WTC11 (cell line): ENCODE results near the gene MACROD2. TPM values are rescaled to one million over a fixed set of nuclear protein-coding genes. Genes with fewer than 3 reads are reported as not detected.

Source experiments
- ATAC-seq: fragments of 200-7000 bp; cut with Tn5 transposase; 2 replicates; pipeline ENCODE4 v1.10.0; 2021; ENCODE audit warnings: mild to moderate bottlenecking, moderate library complexity
- CTCF ChIA-PET: fragments of 300-600 bp; sonication (Branson Sonifier 250); formaldehyde crosslinking; loops from one replicate; lab custom pipeline; 2021; ENCODE audit warnings: antibody characterized with exemption; lab: Charles Lee
- POLR2A ChIA-PET: fragments of 350-600 bp; sonication (Branson Sonifier 250); formaldehyde crosslinking; loops from one replicate; lab custom pipeline; 2021; ENCODE audit warnings: antibody characterized with exemption; lab: Charles Lee
- DNase-seq: peaks from one replicate; pipeline ENCODE4 v3.0.0; 2021; ENCODE audit warnings: low spot score
- H3K27ac Mint-ChIP-seq: 2 replicates; pipeline ENCODE4 v1.8.0; 2021; ENCODE audit warnings: mixed read lengths
- H3K27me3 Mint-ChIP-seq: 2 replicates; pipeline ENCODE4 v1.8.0; 2021; ENCODE audit warnings: low read depth, mild to moderate bottlenecking, moderate library complexity, mixed read lengths
- H3K36me3 Mint-ChIP-seq: 2 replicates; pipeline ENCODE4 v1.8.0; 2021; ENCODE audit warnings: mixed read lengths
- H3K4me1 Mint-ChIP-seq: 2 replicates; pipeline ENCODE4 v1.8.0; 2022; ENCODE audit warnings: mixed read lengths
- H3K4me3 Mint-ChIP-seq: 2 replicates; pipeline ENCODE4 v1.8.0; 2021; ENCODE audit warnings: mild to moderate bottlenecking, moderate library complexity, mixed read lengths
- H3K9me3 Mint-ChIP-seq: 2 replicates; pipeline ENCODE4 v1.8.0; 2021; ENCODE audit warnings: mixed read lengths
- ATF1 ChIP-seq: sonication (generic); formaldehyde crosslinking; IDR thresholded peaks from 2 replicates; pipeline ENCODE4 v1.8.1; 2023; ENCODE audit warnings: mild to moderate bottlenecking, moderate library complexity, missing genetic modification reagents
- CREM ChIP-seq: sonication (generic); formaldehyde crosslinking; IDR thresholded peaks from 2 replicates; pipeline ENCODE4 v1.8.1; 2022; ENCODE audit warnings: mild to moderate bottlenecking, missing genetic modification reagents, moderate library complexity
- FOXK1 ChIP-seq: sonication (generic); formaldehyde crosslinking; IDR thresholded peaks from 2 replicates; pipeline ENCODE4 v1.8.0; 2022; ENCODE audit warnings: mild to moderate bottlenecking, moderate library complexity, missing genetic modification reagents
- GABPB1 ChIP-seq: sonication (generic); formaldehyde crosslinking; IDR thresholded peaks from 2 replicates; pipeline ENCODE4 v1.8.1; 2023; ENCODE audit warnings: mild to moderate bottlenecking, missing genetic modification reagents
- GRHL2 ChIP-seq: fragments of 250-450 bp; sonication (Bioruptor Pico); IDR thresholded peaks from 2 replicates; pipeline ENCODE4 v1.8.0; 2022; ENCODE audit warnings: mild to moderate bottlenecking, moderate library complexity; ENCODE audit not compliant: insufficient replicate concordance, severe bottlenecking
- IRF2 ChIP-seq: sonication (generic); formaldehyde crosslinking; IDR thresholded peaks from 2 replicates; pipeline ENCODE4 v1.8.0; 2022; ENCODE audit warnings: low read depth, missing genetic modification reagents, borderline replicate concordance
- JAZF1 ChIP-seq: fragments of 250-450 bp; sonication (Bioruptor Pico); IDR thresholded peaks from 2 replicates; pipeline ENCODE4 v1.9.0; 2021; ENCODE audit warnings: moderate library complexity, mild to moderate bottlenecking, inconsistent platforms
- MXD4 ChIP-seq: fragments of 250-450 bp; sonication (Bioruptor Pico); IDR thresholded peaks from 2 replicates; pipeline ENCODE4 v1.8.0; 2021; ENCODE audit warnings: mild to moderate bottlenecking, moderate library complexity, borderline replicate concordance
- NFE2L1 ChIP-seq: sonication (generic); formaldehyde crosslinking; IDR thresholded peaks from 2 replicates; pipeline ENCODE4 v1.8.1; 2023; ENCODE audit warnings: missing genetic modification reagents
- NFYB ChIP-seq: sonication (generic); formaldehyde crosslinking; conservative IDR thresholded peaks from 2 replicates; pipeline ENCODE4 v1.8.0; 2022; ENCODE audit warnings: low read depth, missing genetic modification reagents
- NR1H2 ChIP-seq: sonication (generic); formaldehyde crosslinking; IDR thresholded peaks from 2 replicates; pipeline ENCODE4 v1.9.0; 2021; ENCODE audit warnings: mild to moderate bottlenecking, moderate library complexity, missing genetic modification reagents
- NR2C2 ChIP-seq: sonication (generic); formaldehyde crosslinking; IDR thresholded peaks from 2 replicates; pipeline ENCODE4 v1.8.0; 2022; ENCODE audit warnings: mild to moderate bottlenecking, missing genetic modification reagents
- OVOL2 ChIP-seq: fragments of 250-450 bp; sonication (Bioruptor Pico); IDR thresholded peaks from 2 replicates; pipeline ENCODE4 v1.9.0; 2021; ENCODE audit warnings: mild to moderate bottlenecking, borderline replicate concordance
- TEAD1 ChIP-seq: sonication (generic); formaldehyde crosslinking; IDR thresholded peaks from 2 replicates; pipeline ENCODE4 v1.8.0; 2022; ENCODE audit warnings: mild to moderate bottlenecking, missing genetic modification reagents
- ZNF263 ChIP-seq: sonication (generic); formaldehyde crosslinking; IDR thresholded peaks from 2 replicates; pipeline ENCODE4 v1.8.1; 2022; ENCODE audit warnings: low read depth, mild to moderate bottlenecking, moderate library complexity, missing genetic modification reagents
- ZNF416 ChIP-seq: fragments of 250-450 bp; sonication (Bioruptor Pico); IDR thresholded peaks from 2 replicates; pipeline ENCODE4 v1.9.0; 2021; ENCODE audit warnings: mild to moderate bottlenecking, inconsistent platforms
- total RNA-seq: library from RNA; stranded (reverse); gene quantifications from 3 replicates; pipeline ENCODE4 v1.2.3, GENCODE V29; 2021
- TF ChIP-seq, protein P1 (sequence below): sonication (generic); formaldehyde crosslinking; IDR thresholded peaks from 2 replicates; pipeline ENCODE4 v1.8.1; 2022; ENCODE audit warnings: low read depth, mild to moderate bottlenecking, moderate library complexity, missing genetic modification reagents, borderline replicate concordance
- TF ChIP-seq, protein P2 (sequence below): fragments of 250-450 bp; sonication (Bioruptor Pico); IDR thresholded peaks from 2 replicates; pipeline ENCODE4 v1.9.0; 2021; ENCODE audit warnings: mild to moderate bottlenecking
- TF ChIP-seq, protein P3 (sequence below): sonication (generic); formaldehyde crosslinking; IDR thresholded peaks from 2 replicates; pipeline ENCODE4 v1.8.1; 2022; ENCODE audit warnings: mild to moderate bottlenecking, missing genetic modification reagents, moderate library complexity, borderline replicate concordance
- TF ChIP-seq, protein P4 (sequence below): sonication (generic); formaldehyde crosslinking; IDR thresholded peaks from 2 replicates; pipeline ENCODE4 v1.8.0; 2023; ENCODE audit warnings: missing genetic modification reagents
- TF ChIP-seq, protein P5 (sequence below): sonication (generic); formaldehyde crosslinking; IDR thresholded peaks from 2 replicates; pipeline ENCODE4 v1.8.0; 2022; ENCODE audit warnings: mild to moderate bottlenecking, missing genetic modification reagents
- TF ChIP-seq, protein P6 (sequence below): fragments of 250-450 bp; sonication (Bioruptor Pico); IDR thresholded peaks from 2 replicates; pipeline ENCODE4 v2.1.2; 2022; ENCODE audit warnings: mild to moderate bottlenecking, moderate library complexity
- TF ChIP-seq, protein P7 (sequence below): fragments of 200-600 bp; IDR thresholded peaks from 2 replicates; pipeline ENCODE4 v1.8.0; 2022; ENCODE audit warnings: antibody characterized with exemption
- TF ChIP-seq, protein P8 (sequence below): sonication (generic); formaldehyde crosslinking; IDR thresholded peaks from 2 replicates; pipeline ENCODE4 v1.8.1; 2022; ENCODE audit warnings: missing genetic modification reagents, borderline replicate concordance

The MACROD2 gene
- total RNA-seq, 1 experiment from 2014 or later: 4.1 TPM

DNA sequence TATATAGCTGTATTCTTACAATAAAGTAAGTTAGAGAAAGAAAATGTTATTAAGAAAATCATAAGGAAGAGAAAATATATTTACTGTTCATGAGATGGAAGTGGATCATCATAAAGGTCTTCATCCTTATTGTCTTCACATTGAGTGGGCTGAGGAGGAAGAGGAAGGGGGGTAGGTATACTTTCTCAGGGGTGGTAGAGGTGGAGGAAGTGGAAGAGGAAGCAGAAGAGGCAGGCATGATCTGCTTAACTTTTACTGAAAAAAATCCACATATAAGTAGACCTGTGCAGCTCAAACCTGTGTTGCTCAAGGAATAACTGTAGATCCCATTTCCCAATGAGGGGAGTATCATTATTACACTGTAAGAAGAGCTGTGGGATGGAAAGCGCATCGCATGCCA, 1863.7 kb downstream of the MACROD2 start:
- no peak for ATAC-seq
- Mint-ChIP-seq H3K27me3 (no peaks in the 10 kb centered on the region), H3K27ac (no peak overlapping the region), H3K4me3 (no peak overlapping the region), H3K4me1 (peaks cover 13% of the 10 kb centered on the region; the same call in 1 of the 2 replicates), H3K36me3 (no peaks in the 10 kb centered on the region), H3K9me3 (no peaks in the 10 kb centered on the region)
- no peak for DNase-seq
- TF ChIP-seq NFE2L1 (no peak), CREM (CRISPR knock-in tag) (no peak), GRHL2 (CRISPR knock-in tag) (no peak), TEAD1 (CRISPR knock-in tag) (no peak), IRF2 (no peak), GABPB1 (no peak), ZNF416 (CRISPR knock-in tag) (no peak), MXD4 (CRISPR knock-in tag) (no peak), OVOL2 (CRISPR knock-in tag) (no peak), JAZF1 (CRISPR knock-in tag) (no peak), NFYB (CRISPR knock-in tag) (no peak), NR2C2 (CRISPR knock-in tag) (no peak), NR1H2 (CRISPR knock-in tag) (no peak), ZNF263 (CRISPR knock-in tag) (no peak)
- TF ChIP-seq, protein P1, sequence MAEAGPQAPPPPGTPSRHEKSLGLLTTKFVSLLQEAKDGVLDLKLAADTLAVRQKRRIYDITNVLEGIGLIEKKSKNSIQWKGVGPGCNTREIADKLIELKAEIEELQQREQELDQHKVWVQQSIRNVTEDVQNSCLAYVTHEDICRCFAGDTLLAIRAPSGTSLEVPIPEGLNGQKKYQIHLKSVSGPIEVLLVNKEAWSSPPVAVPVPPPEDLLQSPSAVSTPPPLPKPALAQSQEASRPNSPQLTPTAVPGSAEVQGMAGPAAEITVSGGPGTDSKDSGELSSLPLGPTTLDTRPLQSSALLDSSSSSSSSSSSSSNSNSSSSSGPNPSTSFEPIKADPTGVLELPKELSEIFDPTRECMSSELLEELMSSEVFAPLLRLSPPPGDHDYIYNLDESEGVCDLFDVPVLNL (CRISPR knock-in tag): no peak
- TF ChIP-seq, protein P2, sequence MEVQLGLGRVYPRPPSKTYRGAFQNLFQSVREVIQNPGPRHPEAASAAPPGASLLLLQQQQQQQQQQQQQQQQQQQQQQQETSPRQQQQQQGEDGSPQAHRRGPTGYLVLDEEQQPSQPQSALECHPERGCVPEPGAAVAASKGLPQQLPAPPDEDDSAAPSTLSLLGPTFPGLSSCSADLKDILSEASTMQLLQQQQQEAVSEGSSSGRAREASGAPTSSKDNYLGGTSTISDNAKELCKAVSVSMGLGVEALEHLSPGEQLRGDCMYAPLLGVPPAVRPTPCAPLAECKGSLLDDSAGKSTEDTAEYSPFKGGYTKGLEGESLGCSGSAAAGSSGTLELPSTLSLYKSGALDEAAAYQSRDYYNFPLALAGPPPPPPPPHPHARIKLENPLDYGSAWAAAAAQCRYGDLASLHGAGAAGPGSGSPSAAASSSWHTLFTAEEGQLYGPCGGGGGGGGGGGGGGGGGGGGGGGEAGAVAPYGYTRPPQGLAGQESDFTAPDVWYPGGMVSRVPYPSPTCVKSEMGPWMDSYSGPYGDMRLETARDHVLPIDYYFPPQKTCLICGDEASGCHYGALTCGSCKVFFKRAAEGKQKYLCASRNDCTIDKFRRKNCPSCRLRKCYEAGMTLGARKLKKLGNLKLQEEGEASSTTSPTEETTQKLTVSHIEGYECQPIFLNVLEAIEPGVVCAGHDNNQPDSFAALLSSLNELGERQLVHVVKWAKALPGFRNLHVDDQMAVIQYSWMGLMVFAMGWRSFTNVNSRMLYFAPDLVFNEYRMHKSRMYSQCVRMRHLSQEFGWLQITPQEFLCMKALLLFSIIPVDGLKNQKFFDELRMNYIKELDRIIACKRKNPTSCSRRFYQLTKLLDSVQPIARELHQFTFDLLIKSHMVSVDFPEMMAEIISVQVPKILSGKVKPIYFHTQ (CRISPR knock-in tag): no peak
- TF ChIP-seq, protein P3, sequence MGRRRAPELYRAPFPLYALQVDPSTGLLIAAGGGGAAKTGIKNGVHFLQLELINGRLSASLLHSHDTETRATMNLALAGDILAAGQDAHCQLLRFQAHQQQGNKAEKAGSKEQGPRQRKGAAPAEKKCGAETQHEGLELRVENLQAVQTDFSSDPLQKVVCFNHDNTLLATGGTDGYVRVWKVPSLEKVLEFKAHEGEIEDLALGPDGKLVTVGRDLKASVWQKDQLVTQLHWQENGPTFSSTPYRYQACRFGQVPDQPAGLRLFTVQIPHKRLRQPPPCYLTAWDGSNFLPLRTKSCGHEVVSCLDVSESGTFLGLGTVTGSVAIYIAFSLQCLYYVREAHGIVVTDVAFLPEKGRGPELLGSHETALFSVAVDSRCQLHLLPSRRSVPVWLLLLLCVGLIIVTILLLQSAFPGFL: no peak
- TF ChIP-seq, protein P4, sequence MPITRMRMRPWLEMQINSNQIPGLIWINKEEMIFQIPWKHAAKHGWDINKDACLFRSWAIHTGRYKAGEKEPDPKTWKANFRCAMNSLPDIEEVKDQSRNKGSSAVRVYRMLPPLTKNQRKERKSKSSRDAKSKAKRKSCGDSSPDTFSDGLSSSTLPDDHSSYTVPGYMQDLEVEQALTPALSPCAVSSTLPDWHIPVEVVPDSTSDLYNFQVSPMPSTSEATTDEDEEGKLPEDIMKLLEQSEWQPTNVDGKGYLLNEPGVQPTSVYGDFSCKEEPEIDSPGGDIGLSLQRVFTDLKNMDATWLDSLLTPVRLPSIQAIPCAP (CRISPR knock-in tag): no peak
- POLR2A ChIA-PET: no interaction called here
- CTCF ChIA-PET: no interaction called here

DNA sequence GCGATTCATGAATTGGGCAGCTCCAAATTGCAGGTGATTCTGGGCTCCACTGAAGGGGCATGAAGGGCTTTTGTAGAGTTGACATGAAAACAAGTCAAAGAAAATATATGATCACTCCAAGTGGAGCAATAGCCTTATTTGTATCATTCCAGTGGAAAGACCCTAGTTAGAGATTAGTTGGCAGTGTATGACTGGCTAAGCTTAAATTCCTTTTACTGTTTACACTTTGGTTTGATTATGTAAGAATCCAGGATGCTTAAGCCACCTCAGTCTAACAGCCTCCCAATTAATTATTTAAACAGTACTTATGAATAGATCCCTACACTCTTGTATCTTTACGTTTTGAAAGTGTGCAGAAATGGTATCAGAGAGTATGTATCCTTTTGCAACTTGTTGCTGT, 1865.5 kb downstream of the MACROD2 start:
- no peaks in the 10 kb centered on the region for H3K9me3 Mint-ChIP-seq
- peaks cover 7% of the 10 kb centered on the region; the same call in 1 of the 2 replicates for H3K4me1 Mint-ChIP-seq
- 0 out of 2 replicates have a peak, but pooled peaks cover 5% of the 10 kb centered on the region for H3K36me3 Mint-ChIP-seq
- no peak overlapping the region for H3K4me3 Mint-ChIP-seq
- DNase-seq (no peak), ATAC-seq (no peak)
- H3K27ac Mint-ChIP-seq: no peak overlapping the region
- H3K27me3 Mint-ChIP-seq: no peaks in the 10 kb centered on the region
- CTCF ChIA-PET: no interaction called here
- POLR2A ChIA-PET: no interaction called here
- TF ChIP-seq, protein P5, sequence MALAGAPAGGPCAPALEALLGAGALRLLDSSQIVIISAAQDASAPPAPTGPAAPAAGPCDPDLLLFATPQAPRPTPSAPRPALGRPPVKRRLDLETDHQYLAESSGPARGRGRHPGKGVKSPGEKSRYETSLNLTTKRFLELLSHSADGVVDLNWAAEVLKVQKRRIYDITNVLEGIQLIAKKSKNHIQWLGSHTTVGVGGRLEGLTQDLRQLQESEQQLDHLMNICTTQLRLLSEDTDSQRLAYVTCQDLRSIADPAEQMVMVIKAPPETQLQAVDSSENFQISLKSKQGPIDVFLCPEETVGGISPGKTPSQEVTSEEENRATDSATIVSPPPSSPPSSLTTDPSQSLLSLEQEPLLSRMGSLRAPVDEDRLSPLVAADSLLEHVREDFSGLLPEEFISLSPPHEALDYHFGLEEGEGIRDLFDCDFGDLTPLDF (CRISPR knock-in tag): no peak
- TF ChIP-seq FOXK1 (CRISPR knock-in tag) (no peak), CREM (CRISPR knock-in tag) (no peak), ATF1 (no peak)
- TF ChIP-seq, protein P6, sequence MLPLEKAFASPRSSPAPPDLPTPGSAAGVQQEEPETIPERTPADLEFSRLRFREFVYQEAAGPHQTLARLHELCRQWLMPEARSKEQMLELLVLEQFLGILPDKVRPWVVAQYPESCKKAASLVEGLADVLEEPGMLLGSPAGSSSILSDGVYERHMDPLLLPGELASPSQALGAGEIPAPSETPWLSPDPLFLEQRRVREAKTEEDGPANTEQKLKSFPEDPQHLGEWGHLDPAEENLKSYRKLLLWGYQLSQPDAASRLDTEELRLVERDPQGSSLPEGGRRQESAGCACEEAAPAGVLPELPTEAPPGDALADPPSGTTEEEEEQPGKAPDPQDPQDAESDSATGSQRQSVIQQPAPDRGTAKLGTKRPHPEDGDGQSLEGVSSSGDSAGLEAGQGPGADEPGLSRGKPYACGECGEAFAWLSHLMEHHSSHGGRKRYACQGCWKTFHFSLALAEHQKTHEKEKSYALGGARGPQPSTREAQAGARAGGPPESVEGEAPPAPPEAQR (CRISPR knock-in tag): no peak
- TF ChIP-seq, protein P7, sequence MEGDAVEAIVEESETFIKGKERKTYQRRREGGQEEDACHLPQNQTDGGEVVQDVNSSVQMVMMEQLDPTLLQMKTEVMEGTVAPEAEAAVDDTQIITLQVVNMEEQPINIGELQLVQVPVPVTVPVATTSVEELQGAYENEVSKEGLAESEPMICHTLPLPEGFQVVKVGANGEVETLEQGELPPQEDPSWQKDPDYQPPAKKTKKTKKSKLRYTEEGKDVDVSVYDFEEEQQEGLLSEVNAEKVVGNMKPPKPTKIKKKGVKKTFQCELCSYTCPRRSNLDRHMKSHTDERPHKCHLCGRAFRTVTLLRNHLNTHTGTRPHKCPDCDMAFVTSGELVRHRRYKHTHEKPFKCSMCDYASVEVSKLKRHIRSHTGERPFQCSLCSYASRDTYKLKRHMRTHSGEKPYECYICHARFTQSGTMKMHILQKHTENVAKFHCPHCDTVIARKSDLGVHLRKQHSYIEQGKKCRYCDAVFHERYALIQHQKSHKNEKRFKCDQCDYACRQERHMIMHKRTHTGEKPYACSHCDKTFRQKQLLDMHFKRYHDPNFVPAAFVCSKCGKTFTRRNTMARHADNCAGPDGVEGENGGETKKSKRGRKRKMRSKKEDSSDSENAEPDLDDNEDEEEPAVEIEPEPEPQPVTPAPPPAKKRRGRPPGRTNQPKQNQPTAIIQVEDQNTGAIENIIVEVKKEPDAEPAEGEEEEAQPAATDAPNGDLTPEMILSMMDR: no peak
- TF ChIP-seq, protein P8, sequence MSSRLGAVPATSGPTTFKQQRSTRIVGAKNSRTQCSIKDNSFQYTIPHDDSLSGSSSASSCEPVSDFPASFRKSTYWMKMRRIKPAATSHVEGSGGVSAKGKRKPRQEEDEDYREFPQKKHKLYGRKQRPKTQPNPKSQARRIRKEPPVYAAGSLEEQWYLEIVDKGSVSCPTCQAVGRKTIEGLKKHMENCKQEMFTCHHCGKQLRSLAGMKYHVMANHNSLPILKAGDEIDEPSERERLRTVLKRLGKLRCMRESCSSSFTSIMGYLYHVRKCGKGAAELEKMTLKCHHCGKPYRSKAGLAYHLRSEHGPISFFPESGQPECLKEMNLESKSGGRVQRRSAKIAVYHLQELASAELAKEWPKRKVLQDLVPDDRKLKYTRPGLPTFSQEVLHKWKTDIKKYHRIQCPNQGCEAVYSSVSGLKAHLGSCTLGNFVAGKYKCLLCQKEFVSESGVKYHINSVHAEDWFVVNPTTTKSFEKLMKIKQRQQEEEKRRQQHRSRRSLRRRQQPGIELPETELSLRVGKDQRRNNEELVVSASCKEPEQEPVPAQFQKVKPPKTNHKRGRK (CRISPR knock-in tag): no peak
